ENCODE results near the gene PSME2. TPM values are rescaled to one million over a fixed set of nuclear protein-coding genes. Genes with fewer than 3 reads are reported as not detected.

PSME2 gene
- total and polyA plus RNA-seq, 2 of the 13 experiments (the other 11 are each of a cell fraction or from before 2014, with no cell fraction given) = 332 to 716 TPM

- TF ChIP-seq PITX1 (CRISPR knock-in tag; IDR thresholded peaks at IDR 0.05) = 0 out of 2 replicates have a peak, but pooled peaks have one; percentile 5
- peak; percentile 93 for TF ChIP-seq AGO2 (optimal IDR thresholded peaks at IDR 0.05; ENCODE audit: low read depth, low read length)
- no peak for TF ChIP-seq ZSCAN5A (CRISPR knock-in tag; IDR thresholded peaks at IDR 0.05; ENCODE audit: borderline replicate concordance)
- TF ChIP-seq POLR2G (IDR thresholded peaks at IDR 0.05; ENCODE audit: low read depth, low read length) = peak; percentile 63
- no peak for TF ChIP-seq ZSCAN25 (CRISPR knock-in tag; IDR thresholded peaks at IDR 0.05)
- TF ChIP-seq NFKBIZ (CRISPR knock-in tag; IDR thresholded peaks at IDR 0.05) = no peak
- TF ChIP-seq EZH2 (conservative IDR thresholded peaks at IDR 0.05; ENCODE audit: low read depth, low read length) = no peak
- 0 out of 2 replicates have a peak, but pooled peaks have one; percentile 20 for TF ChIP-seq PRDM10 (CRISPR knock-in tag; IDR thresholded peaks at IDR 0.05; ENCODE audit: low read depth)
- TF ChIP-seq, protein P1, sequence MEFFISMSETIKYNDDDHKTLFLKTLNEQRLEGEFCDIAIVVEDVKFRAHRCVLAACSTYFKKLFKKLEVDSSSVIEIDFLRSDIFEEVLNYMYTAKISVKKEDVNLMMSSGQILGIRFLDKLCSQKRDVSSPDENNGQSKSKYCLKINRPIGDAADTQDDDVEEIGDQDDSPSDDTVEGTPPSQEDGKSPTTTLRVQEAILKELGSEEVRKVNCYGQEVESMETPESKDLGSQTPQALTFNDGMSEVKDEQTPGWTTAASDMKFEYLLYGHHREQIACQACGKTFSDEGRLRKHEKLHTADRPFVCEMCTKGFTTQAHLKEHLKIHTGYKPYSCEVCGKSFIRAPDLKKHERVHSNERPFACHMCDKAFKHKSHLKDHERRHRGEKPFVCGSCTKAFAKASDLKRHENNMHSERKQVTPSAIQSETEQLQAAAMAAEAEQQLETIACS (CRISPR knock-in tag; IDR thresholded peaks at IDR 0.05) = no peak
- no peak for TF ChIP-seq SOX5 (CRISPR knock-in tag; IDR thresholded peaks at IDR 0.05; ENCODE audit: borderline replicate concordance)
- TF ChIP-seq ZNF274 (CRISPR knock-in tag; IDR thresholded peaks at IDR 0.05) = 0 out of 2 replicates have a peak, but pooled peaks have one; percentile 12
- TF ChIP-seq SALL2 (CRISPR knock-in tag; IDR thresholded peaks at IDR 0.05) = peak; percentile 58; the same call in 1 of the 2 replicates
- TF ChIP-seq, protein P2, sequence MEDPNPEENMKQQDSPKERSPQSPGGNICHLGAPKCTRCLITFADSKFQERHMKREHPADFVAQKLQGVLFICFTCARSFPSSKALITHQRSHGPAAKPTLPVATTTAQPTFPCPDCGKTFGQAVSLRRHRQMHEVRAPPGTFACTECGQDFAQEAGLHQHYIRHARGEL (CRISPR knock-in tag; IDR thresholded peaks at IDR 0.05) = peak; percentile 72; the same call in 1 of the 2 replicates
- no peak for TF ChIP-seq HIVEP1 (CRISPR knock-in tag; IDR thresholded peaks at IDR 0.05)
- TF ChIP-seq, protein P3, sequence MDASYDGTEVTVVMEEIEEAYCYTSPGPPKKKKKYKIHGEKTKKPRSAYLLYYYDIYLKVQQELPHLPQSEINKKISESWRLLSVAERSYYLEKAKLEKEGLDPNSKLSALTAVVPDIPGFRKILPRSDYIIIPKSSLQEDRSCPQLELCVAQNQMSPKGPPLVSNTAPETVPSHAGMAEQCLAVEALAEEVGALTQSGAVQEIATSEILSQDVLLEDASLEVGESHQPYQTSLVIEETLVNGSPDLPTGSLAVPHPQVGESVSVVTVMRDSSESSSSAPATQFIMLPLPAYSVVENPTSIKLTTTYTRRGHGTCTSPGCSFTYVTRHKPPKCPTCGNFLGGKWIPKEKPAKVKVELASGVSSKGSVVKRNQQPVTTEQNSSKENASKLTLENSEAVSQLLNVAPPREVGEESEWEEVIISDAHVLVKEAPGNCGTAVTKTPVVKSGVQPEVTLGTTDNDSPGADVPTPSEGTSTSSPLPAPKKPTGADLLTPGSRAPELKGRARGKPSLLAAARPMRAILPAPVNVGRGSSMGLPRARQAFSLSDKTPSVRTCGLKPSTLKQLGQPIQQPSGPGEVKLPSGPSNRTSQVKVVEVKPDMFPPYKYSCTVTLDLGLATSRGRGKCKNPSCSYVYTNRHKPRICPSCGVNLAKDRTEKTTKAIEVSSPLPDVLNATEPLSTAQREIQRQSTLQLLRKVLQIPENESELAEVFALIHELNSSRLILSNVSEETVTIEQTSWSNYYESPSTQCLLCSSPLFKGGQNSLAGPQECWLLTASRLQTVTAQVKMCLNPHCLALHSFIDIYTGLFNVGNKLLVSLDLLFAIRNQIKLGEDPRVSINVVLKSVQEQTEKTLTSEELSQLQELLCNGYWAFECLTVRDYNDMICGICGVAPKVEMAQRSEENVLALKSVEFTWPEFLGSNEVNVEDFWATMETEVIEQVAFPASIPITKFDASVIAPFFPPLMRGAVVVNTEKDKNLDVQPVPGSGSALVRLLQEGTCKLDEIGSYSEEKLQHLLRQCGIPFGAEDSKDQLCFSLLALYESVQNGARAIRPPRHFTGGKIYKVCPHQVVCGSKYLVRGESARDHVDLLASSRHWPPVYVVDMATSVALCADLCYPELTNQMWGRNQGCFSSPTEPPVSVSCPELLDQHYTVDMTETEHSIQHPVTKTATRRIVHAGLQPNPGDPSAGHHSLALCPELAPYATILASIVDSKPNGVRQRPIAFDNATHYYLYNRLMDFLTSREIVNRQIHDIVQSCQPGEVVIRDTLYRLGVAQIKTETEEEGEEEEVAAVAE (CRISPR knock-in tag; IDR thresholded peaks at IDR 0.05; ENCODE audit: borderline replicate concordance) = no peak
- peak; percentile 75 for TF ChIP-seq RBM39 (IDR thresholded peaks at IDR 0.05; ENCODE audit: low read depth, low read length, poor library complexity, severe bottlenecking)
- no peak for TF ChIP-seq TEAD3 (CRISPR knock-in tag; optimal IDR thresholded peaks at IDR 0.05; ENCODE audit: borderline replicate concordance)
Observed at GRCh38 chr14:24098927-24099813, 47.2 kb downstream of the PSME2 start (continued).
